MCF 10A (cell line): Measurements from ENCODE around the gene PLXNC1. TPM values are rescaled to one million over a fixed set of nuclear protein-coding genes. Genes with fewer than 3 reads are reported as not detected.
A peak's percentile ranks its signal among the peaks of the same experiment; 100 is the strongest.

ENCODE experiments used
- BruUV-seq: library from RNA; stranded (reverse); fragments of 400-500 nt; replicated peaks from 2 replicates; lab custom pipeline; 2021; lab: Mats Ljungman, UMichigan
- CTCF ChIA-PET: fragments of 300-600 bp; sonication (Branson Sonifier 250); formaldehyde crosslinking; extraction: SDS; loops from one replicate; lab custom pipeline; 2021; ENCODE audit warnings: antibody characterized with exemption, inconsistent platforms; lab: Yijun Ruan, JAX
- POLR2A ChIA-PET: fragments of 300-600, 350-650 bp; sonication (Branson Sonifier 250); formaldehyde crosslinking; extraction: SDS; loops from one replicate; lab custom pipeline; 2020; ENCODE audit warnings: antibody characterized with exemption, inconsistent platforms; lab: Yijun Ruan, JAX
- DNase-seq: peaks from one replicate; pipeline ENCODE4 v3.0.0-alpha.2; 2018; ENCODE audit not compliant: unreplicated experiment
- H3K27ac Mint-ChIP-seq: one replicate; pipeline ENCODE4 v1.8.0; 2022; ENCODE audit warnings: mild to moderate bottlenecking, low read depth, mixed read lengths; ENCODE audit not compliant: unreplicated experiment
- H3K27me3 Mint-ChIP-seq: one replicate; pipeline ENCODE4 v1.8.0; 2022; ENCODE audit warnings: mixed read lengths; ENCODE audit not compliant: insufficient read depth, unreplicated experiment
- H3K36me3 Mint-ChIP-seq: one replicate; pipeline ENCODE4 v1.8.0; 2022; ENCODE audit warnings: mild to moderate bottlenecking, moderate library complexity, mixed read lengths; ENCODE audit not compliant: insufficient read depth, unreplicated experiment
- H3K4me1 Mint-ChIP-seq: one replicate; pipeline ENCODE4 v1.8.0; 2022; ENCODE audit warnings: mixed read lengths; ENCODE audit not compliant: insufficient read depth, unreplicated experiment
- H3K4me3 Mint-ChIP-seq: one replicate; pipeline ENCODE4 v1.8.0; 2022; ENCODE audit warnings: mild to moderate bottlenecking, moderate library complexity, mixed read lengths; ENCODE audit not compliant: unreplicated experiment
- H3K9me3 Mint-ChIP-seq: one replicate; pipeline ENCODE4 v1.8.0; 2022; ENCODE audit warnings: mixed read lengths; ENCODE audit not compliant: unreplicated experiment
- CTCF ChIP-seq: fragments of 200-600 bp; IDR thresholded peaks from one replicate; pipeline ENCODE4 v1.8.0; 2022; ENCODE audit warnings: antibody characterized with exemption, mild to moderate bottlenecking; ENCODE audit not compliant: unreplicated experiment
- intact Hi-C: fragments of 100-400 bp; cut with micrococcal nuclease; formaldehyde crosslinking; loops from 2 replicates; pipeline ENCODE4 v1.14.1; 2022
- total RNA-seq: library from RNA; stranded (reverse); gene quantifications from 2 replicates; pipeline ENCODE4 v1.2.3, GENCODE V29; 2022

Gene PLXNC1
- total RNA-seq, 1 experiment from 2014 or later: 2.4 TPM

GRCh38 chr12:94297096-94297699, 148.8 kb downstream of the PLXNC1 start:
- no TSS peak for BruUV-seq
- H3K27ac Mint-ChIP-seq: no peak overlapping the region
- H3K27me3 Mint-ChIP-seq: no peaks in the 10 kb centered on the region
- CTCF ChIA-PET: interaction anchor here (0.7 kb wide), 1 partner anchor 7 kb away, joined by 3 read pairs; no protein-coding TSS in a partner anchor
- H3K36me3 Mint-ChIP-seq: peaks cover 6% of the 10 kb centered on the region
- no peak for TF ChIP-seq CTCF
- POLR2A ChIA-PET: no interaction called here
- H3K4me1 Mint-ChIP-seq: no peaks in the 10 kb centered on the region
- H3K4me3 Mint-ChIP-seq: no peak overlapping the region
- no peaks in the 10 kb centered on the region for H3K9me3 Mint-ChIP-seq
- intact Hi-C loops: no loop called here
- DNase-seq: no peak

GRCh38 chr12:94297876-94298505, 149.6 kb downstream of the PLXNC1 start:
- Mint-ChIP-seq H3K36me3 (peaks cover 6% of the 10 kb centered on the region), H3K4me1 (no peaks in the 10 kb centered on the region), H3K9me3 (no peaks in the 10 kb centered on the region), H3K27me3 (no peaks in the 10 kb centered on the region), H3K27ac (no peak overlapping the region), H3K4me3 (no peak overlapping the region)
- no peak for DNase-seq
- intact Hi-C loops: no loop called here
- ChIA-PET CTCF (interaction anchor here (0.6 kb wide), 1 partner anchor 10 kb away, joined by 3 read pairs; no protein-coding TSS in a partner anchor), POLR2A (interaction anchor here (0.7 to 1.2 kb wide), 3 partner anchors 24 to 254 kb away, joined by 3 read pairs; no protein-coding TSS in a partner anchor)
- BruUV-seq: no TSS peak
- TF ChIP-seq CTCF: no peak

- peaks cover 13% of the 10 kb centered on the region for H3K36me3 Mint-ChIP-seq
- ChIA-PET POLR2A (no interaction called here), CTCF (no interaction called here)
- intact Hi-C loops: no loop called here
- H3K27me3 Mint-ChIP-seq: no peaks in the 10 kb centered on the region
- no TSS peak for BruUV-seq
- no peak overlapping the region for H3K4me3 Mint-ChIP-seq
- no peaks in the 10 kb centered on the region for H3K9me3 Mint-ChIP-seq
- DNase-seq: no peak
- H3K27ac Mint-ChIP-seq: peak overlapping the region; percentile 3
- no peak for TF ChIP-seq CTCF
- no peaks in the 10 kb centered on the region for H3K4me1 Mint-ChIP-seq
These were observed 151.5 kb downstream of the PLXNC1 start for GRCh38 chr12:94299846-94300245.

- no peak for TF ChIP-seq CTCF
- Mint-ChIP-seq H3K4me1 (no peaks in the 10 kb centered on the region), H3K27me3 (no peaks in the 10 kb centered on the region), H3K27ac (no peak overlapping the region), H3K9me3 (no peaks in the 10 kb centered on the region), H3K36me3 (peaks cover 40% of the 10 kb centered on the region), H3K4me3 (no peak overlapping the region)
- BruUV-seq: no TSS peak
- CTCF ChIA-PET: interaction anchor here (0.5 to 0.6 kb wide), 3 partner anchors 7 to 33 kb away, joined by 3 to 5 read pairs (median 4); no protein-coding TSS in a partner anchor
- POLR2A ChIA-PET: interaction anchor here (0.7 kb wide), 1 partner anchor 444 kb away, joined by 3 read pairs; no protein-coding TSS in a partner anchor
- no peak for DNase-seq
- intact Hi-C loops: no loop called here
These were observed 155.6 kb downstream of the PLXNC1 start for GRCh38 chr12:94304012-94304411.
